GM04503 (cell line): ENCODE measurements around the gene ARSK.
A peak's percentile ranks its signal among the peaks of the same experiment; 100 is the strongest.
"Not testable (repeated sequence)": the region's sequence is repeated elsewhere in the genome, so short reads cannot be mapped to it uniquely, and the experiment has no call there.

Experiments used
- DNase-seq: peaks from one replicate; pipeline ENCODE4 v3.0.0-alpha.2; 2012; ENCODE audit warnings: low read depth

Gene ARSK

DNA sequence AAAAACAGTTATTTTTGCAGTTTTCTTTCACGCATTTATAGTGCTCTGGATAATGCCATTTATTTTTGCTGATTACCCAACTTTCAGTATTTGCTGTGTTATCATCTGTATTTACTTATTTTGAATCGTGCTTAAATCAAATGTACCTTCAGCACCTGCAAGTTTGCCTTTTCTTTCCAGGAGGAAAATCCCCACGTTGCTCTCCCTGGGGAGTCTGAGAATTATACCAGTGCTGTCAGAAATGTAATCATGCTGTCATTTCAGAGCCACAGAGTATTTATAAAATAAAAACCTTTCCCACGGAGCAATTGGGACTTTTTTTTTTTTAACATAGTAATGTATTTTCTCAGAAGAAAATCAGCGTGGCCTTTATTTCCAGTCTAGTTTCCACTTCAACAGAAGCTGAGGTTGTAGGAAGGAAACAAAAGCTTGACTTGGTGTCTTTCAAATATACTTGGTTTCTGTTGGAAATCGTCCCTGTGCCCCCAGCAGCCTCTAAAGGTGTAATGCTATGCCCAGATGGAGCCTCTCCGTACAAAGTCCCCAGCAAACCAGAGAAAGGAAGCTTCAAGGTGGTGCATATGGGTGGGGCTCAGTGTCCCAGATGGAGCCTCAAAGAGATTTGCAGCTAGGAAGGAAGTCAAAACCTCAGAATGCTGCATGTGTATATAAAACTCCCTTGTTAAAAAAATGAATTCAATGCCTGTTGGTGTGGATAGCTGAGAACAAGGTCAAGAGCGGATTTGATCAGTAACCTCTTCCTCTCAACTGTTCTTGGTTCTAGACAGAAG is 67.1 kb downstream of the ARSK start:
- no peak for DNase-seq

- no peak for DNase-seq
These were observed 68.8 kb downstream of the ARSK start for GRCh38 chr5:95623706-95624105.

GRCh38 chr5:95624368-95624767 is 69.5 kb downstream of the ARSK start:
- no peak for DNase-seq

DNA sequence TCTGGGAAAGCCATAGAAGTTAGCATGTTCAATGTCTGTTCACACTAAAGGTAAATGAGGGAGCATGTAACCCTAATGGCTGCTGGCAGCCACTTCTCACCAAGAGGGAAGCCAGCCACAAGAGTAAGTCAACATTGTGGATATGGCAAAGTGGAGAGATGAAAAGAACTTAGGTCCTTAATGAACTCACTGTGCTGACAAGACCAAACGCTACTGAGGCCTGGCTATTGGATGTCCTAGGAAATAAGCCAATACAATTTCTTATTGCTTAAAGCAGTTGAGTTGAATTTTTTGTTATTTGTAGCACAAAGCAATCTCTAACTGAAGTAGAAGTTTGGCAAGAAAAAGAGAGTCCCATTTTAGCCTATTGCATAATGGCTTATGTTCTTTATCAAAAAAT is 71.8 kb downstream of the ARSK start:
- DNase-seq, result no peak

GRCh38 chr5:95627971-95628810 is 73.3 kb downstream of the ARSK start:
- no peak for DNase-seq

- no peak for DNase-seq
These were observed 74.0 kb downstream of the ARSK start for GRCh38 chr5:95628933-95629332.

GRCh38 chr5:95630394-95630917 is 75.6 kb downstream of the ARSK start:
- no peak for DNase-seq

- DNase-seq, result peak; percentile 49
These were observed 76.5 kb downstream of the ARSK start for GRCh38 chr5:95631255-95631958.

DNA sequence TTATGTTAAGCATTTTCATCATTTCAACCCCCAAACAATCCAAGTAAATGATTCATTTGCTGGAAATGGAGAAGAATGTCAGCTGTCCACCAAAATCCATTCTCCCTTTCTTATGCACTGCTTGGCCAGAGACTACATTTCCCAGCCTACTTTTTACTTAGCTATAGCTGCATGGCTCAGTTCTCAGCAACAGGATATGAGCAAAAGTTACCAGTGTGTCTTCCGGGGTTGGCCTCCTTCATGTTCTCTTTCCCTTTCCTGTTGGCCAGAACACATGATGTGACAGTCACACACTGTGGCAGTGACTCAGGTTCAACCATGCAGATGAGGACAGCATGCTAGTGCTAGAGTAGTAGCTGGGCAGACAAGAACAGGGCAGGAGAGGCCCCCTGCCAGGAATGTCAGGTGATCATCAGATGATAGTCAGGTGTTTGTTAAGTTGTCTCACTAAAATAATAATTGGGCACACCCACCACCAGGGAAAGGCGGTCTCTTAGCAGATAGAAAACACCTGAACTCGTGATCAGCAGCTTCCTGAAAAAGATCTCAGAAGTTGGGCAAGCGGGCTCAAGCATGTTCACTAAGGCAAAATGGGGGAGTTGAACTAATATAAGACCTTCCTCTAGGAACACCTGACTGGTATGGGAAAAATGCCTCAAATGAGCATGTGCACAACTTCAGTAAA is 77.2 kb downstream of the ARSK start:
- peak; percentile 27 for DNase-seq

DNA sequence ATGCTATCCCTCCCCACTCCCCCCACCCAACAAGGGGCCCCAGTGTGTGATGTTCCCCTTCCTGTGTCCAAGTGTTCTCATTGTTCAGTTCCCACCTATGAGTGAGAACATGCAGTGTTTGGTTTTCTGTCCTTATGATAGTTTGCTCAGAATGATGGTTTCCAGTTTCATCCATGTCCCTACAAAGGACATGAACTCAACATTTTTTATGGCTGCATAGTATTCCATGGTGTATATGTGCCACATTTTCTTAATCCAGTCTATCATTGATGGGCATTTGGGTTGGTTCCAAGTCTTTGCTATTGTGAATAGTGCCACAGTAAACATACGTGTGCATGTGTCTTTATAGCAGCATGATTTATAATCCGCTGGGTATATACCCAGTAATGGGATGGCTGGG is 78.0 kb downstream of the ARSK start:
- not testable (repeated sequence) for DNase-seq

GRCh38 chr5:95633671-95634070 is 78.8 kb downstream of the ARSK start:
- no peak for DNase-seq

DNA sequence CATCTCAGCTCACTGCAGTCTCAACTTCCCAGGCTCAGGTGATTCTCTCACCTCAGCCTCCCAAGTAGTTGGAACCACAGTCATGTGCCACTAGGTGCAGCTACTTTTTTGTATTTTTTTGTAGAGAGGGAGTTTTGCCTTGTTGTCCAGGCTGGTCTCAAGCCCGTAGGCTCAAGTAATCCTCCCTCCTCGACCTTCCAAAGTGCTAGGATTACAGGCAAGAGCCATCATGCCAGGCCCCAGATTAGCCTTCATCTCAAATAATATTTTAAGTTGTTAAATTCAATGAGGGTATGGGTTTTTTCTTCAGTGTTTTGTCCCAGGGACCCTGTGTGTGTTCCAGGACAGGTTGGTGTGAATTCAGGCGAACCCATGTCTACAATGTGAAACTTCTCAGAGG is 79.2 kb downstream of the ARSK start:
- no peak for DNase-seq

DNA sequence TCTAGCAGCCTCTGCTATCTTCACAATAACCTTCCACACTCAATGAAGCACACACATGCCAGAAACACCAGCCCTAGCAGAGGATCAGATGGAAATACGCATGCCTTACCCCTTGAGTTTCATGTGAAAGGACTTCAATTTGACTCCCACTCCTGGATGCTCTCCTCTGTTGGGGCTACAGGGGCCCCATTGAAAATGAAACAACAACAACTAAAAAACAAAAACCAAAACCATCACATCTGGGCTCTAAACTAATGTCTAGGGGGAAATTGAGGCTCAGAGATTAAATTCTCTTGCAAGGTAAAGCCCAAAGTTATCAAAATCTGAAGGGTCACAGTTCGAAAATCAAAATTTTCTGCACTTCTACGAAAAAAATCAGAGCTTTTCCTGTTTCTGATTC is 83.7 kb downstream of the ARSK start:
- no peak for DNase-seq

- DNase-seq, result peak; percentile 10
These were observed 86.9 kb downstream of the ARSK start for GRCh38 chr5:95641741-95642220.

DNA sequence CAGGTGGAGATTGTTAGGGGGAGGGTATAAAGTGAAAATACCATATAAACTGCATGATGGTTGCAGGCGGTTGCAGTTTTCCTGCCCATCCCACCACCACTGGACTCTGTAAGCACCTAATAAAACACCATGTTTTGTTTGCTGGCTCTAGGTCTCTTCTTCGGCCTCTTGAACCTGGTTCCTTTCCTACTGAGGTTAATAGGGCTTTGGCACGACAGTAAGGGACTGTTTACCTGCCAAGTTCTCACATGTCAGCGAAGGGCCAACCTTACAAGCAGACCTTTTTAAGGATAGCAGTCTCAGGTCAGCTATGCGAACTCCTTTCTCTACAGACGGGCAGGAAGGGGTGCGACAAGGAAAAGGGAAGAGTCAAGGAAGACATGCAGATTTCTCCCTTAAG is 88.3 kb downstream of the ARSK start:
- no peak for DNase-seq

GRCh38 chr5:95644351-95645042 is 89.6 kb downstream of the ARSK start:
- DNase-seq, result peak; percentile 16

DNA sequence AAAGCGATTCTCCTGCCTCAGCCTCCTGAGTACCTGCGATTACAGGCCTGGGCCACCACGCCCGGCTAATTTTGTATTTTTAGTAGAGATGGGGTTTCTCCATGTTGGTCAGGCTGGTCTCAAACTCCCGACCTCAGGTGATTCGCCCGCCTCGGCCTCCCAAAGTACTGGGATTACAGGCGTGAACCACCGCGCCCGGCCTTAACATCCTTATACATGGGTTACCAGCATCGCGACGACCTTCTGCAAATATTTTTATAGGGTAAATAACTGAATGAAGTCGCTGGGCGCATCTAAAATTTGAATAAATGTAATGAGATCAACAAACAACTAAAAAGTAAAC is 91.3 kb downstream of the ARSK start:
- not testable (repeated sequence) for DNase-seq

GRCh38 chr5:95646569-95647431 is 91.9 kb downstream of the ARSK start, which contains the start of gene RFESD:
Gene RFESD, plus strand, starts transcription at chr5:95646777. Its CDS starts 5,495 bp downstream, at chr5:95652272.
- DNase-seq, result peak; percentile 64

GRCh38 chr5:95647886-95648860 is 93.3 kb downstream of the ARSK start:
- no peak for DNase-seq
